GM12864 (cell line): ENCODE measurements around the gene KCNN4.

ENCODE experiments used
- DNase-seq: peaks from one replicate; pipeline ENCODE4 v3.0.0-alpha.2; 2011; ENCODE audit warnings: low read depth
- H3K4me3 ChIP-seq: 2 replicates; pipeline ENCODE4 v1.5.1; 2011; ENCODE audit warnings: mild to moderate bottlenecking, low read depth, low read length, control low read depth
- CTCF ChIP-seq: IDR thresholded peaks from 2 replicates; pipeline ENCODE4 v1.5.1; 2011; ENCODE audit warnings: low read depth, mild to moderate bottlenecking, moderate library complexity, low read length, control low read depth, inconsistent platforms; ENCODE audit errors: missing control alignments

KCNN4 gene

GRCh38 chr19:43726736-43727592 lies 53.8 kb downstream of the KCNN4 start:
- no peak for DNase-seq
- no peak overlapping the region for H3K4me3 ChIP-seq
- no peak for TF ChIP-seq CTCF

GRCh38 chr19:43725468-43725867 lies 55.3 kb downstream of the KCNN4 start:
- no peak overlapping the region for H3K4me3 ChIP-seq
- TF ChIP-seq CTCF: no peak
- peak; percentile 38 for DNase-seq

- H3K4me3 ChIP-seq: no peak overlapping the region
- no peak for DNase-seq
- no peak for TF ChIP-seq CTCF
Observed at GRCh38 chr19:43724896-43725295, 55.9 kb downstream of the KCNN4 start.

GRCh38 chr19:43723588-43723987 lies 57.2 kb downstream of the KCNN4 start:
- peak; percentile 10 for TF ChIP-seq CTCF

GRCh38 chr19:43721469-43722048 lies 59.2 kb downstream of the KCNN4 start:
- no peak for DNase-seq
- H3K4me3 ChIP-seq: no peak overlapping the region
- TF ChIP-seq CTCF: no peak

More at GRCh38 chr19:43723588-43723987, 57.2 kb downstream of the KCNN4 start:
- no peak for DNase-seq
- no peak overlapping the region for H3K4me3 ChIP-seq

GRCh38 chr19:43720936-43721335 lies 59.8 kb downstream of the KCNN4 start:
- H3K4me3 ChIP-seq: no peak overlapping the region
- no peak for TF ChIP-seq CTCF
- no peak for DNase-seq
